Lung (tissue), 12 donors: ENCODE measurements around the gene OR2C1. TPM values are rescaled to one million over a fixed set of nuclear protein-coding genes. Genes with fewer than 3 reads are reported as not detected.

Experiments
- ATAC-seq: fragments of 200-7000 bp; cut with Tn5 transposase; one replicate; pipeline ENCODE4 v1.9.1; 2020; ENCODE audit warnings: moderate number of reproducible peaks; ENCODE audit not compliant: insufficient read depth, low FRiP score
- DNase-seq, 3 donors: peaks; one replicate each; pipeline ENCODE4 v3.0.0-alpha.2; 2013 to 2017
- H3K27ac ChIP-seq, 2 donors: one replicate each; pipeline ENCODE4 v1.5.1; 2013; ENCODE audit warnings: mild to moderate bottlenecking in 2 of 2, moderate library complexity in 2 of 2, control low read depth in 1 of 2, inconsistent platforms in 1 of 2, low read depth in 1 of 2, low read length in 1 of 2
- H3K27me3 ChIP-seq, 3 donors: one replicate each; pipeline ENCODE4 v1.5.1; 2013; ENCODE audit warnings: low read length in 2 of 3; ENCODE audit not compliant: control insufficient read depth in 3 of 3, insufficient read depth in 3 of 3
- H3K36me3 ChIP-seq, 4 donors: one replicate each; pipeline ENCODE4 v1.5.1; 2013; ENCODE audit warnings: low read length in 4 of 4, mild to moderate bottlenecking in 1 of 4, moderate library complexity in 1 of 4; ENCODE audit not compliant: control insufficient read depth in 4 of 4, insufficient read depth in 4 of 4
- H3K4me1 ChIP-seq, 5 donors: one replicate each; pipeline ENCODE4 v1.5.1; 2013; ENCODE audit warnings: low read length in 5 of 5, mild to moderate bottlenecking in 2 of 5, moderate library complexity in 1 of 5; ENCODE audit not compliant: control insufficient read depth in 5 of 5, insufficient read depth in 5 of 5
- H3K4me3 ChIP-seq: one replicate; pipeline ENCODE4 v1.5.1; 2013; ENCODE audit warnings: mild to moderate bottlenecking, control low read depth, moderate library complexity
- H3K9ac ChIP-seq, 2 donors: one replicate each; pipeline ENCODE4 v1.5.1; 2013; ENCODE audit warnings: low read length in 2 of 2, control low read depth in 1 of 2; ENCODE audit not compliant: insufficient read depth in 1 of 2
- H3K9me3 ChIP-seq, 4 donors: one replicate each; pipeline ENCODE4 v1.5.1; 2013; ENCODE audit warnings: low read length in 3 of 4, mild to moderate bottlenecking in 1 of 4, moderate library complexity in 1 of 4; ENCODE audit not compliant: control insufficient read depth in 4 of 4, insufficient read depth in 3 of 4
- WGBS, 2 donors: extraction: QIAGEN DNeasy Blood & Tissue Kit; methylation state at CpG; one replicate each; pipeline ENCODE4 v1.1.7; 2013; 5-methylcytosine and 5-hydroxymethylcytosine counted together
- polyA plus RNA-seq, 2 donors: library from polyadenylated mRNA; stranded (reverse); fragments of 200-250 nt; gene quantifications; one replicate each; pipeline ENCODE4 v1.2.1, GENCODE V29; 2013
- total RNA-seq, 2 donors: library from RNA; depleted of rRNA in 1 of 2; stranded (reverse); fragments of >200 nt in 1 of 2; gene quantifications; one replicate each; pipeline ENCODE4 v1.2.1, GENCODE V29; 2014 to 2021
- TF ChIP-seq, protein P1 (sequence below): IDR thresholded peaks from 2 replicates; pipeline ENCODE4 v1.5.1; 2012; ENCODE audit warnings: mild to moderate bottlenecking; ENCODE audit errors: control extremely low read depth, extremely low read depth
- donor health status: control.
- donor health status: control.
- donor health status: Bipolar disorder and iron deficiency.
- donor health status: healthy.
- donor health status: DM: yes; HTN: yes; CAD: no.

OR2C1 gene
- total and polyA plus RNA-seq, 4 donors, result 0.05 to 0.51 TPM; not detected in 2

DNA sequence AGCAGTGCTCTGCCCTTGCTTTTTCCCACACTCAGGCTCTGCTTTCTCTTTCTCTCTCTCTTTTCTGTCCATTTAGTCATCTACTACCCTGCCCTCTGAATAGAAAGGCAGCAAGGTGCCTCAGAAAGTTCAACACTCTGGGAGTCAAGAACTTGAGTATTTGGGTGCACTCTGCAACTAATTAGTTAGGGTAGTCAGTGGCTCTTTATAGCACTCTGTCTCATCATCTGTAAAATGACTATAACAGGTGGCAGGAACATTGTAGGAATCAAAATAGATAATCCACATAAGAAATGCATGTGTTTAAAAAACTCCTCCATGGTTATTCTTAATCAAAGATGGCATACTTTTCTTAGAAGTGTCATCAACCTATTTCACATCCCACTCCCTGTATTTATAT, 7.2 kb downstream of the OR2C1 start:
- H3K4me3 ChIP-seq, result no peak overlapping the region
- DNase-seq (no peak), ATAC-seq (no peak)
- no peaks in the 10 kb centered on the region for H3K36me3 ChIP-seq
- no peak overlapping the region for H3K9ac ChIP-seq
- H3K27me3 ChIP-seq, result peaks cover 0 to 5% (median 0%) of the 10 kb centered on the region in 3 donors
- peaks cover 0 to 22% (median 5%) of the 10 kb centered on the region in 4 donors for H3K9me3 ChIP-seq
- peaks cover 0 to 5% (median 0%) of the 10 kb centered on the region in 5 donors for H3K4me1 ChIP-seq
- TF ChIP-seq, protein P1, sequence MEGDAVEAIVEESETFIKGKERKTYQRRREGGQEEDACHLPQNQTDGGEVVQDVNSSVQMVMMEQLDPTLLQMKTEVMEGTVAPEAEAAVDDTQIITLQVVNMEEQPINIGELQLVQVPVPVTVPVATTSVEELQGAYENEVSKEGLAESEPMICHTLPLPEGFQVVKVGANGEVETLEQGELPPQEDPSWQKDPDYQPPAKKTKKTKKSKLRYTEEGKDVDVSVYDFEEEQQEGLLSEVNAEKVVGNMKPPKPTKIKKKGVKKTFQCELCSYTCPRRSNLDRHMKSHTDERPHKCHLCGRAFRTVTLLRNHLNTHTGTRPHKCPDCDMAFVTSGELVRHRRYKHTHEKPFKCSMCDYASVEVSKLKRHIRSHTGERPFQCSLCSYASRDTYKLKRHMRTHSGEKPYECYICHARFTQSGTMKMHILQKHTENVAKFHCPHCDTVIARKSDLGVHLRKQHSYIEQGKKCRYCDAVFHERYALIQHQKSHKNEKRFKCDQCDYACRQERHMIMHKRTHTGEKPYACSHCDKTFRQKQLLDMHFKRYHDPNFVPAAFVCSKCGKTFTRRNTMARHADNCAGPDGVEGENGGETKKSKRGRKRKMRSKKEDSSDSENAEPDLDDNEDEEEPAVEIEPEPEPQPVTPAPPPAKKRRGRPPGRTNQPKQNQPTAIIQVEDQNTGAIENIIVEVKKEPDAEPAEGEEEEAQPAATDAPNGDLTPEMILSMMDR, result no peak
- no peak overlapping the region for H3K27ac ChIP-seq

DNA sequence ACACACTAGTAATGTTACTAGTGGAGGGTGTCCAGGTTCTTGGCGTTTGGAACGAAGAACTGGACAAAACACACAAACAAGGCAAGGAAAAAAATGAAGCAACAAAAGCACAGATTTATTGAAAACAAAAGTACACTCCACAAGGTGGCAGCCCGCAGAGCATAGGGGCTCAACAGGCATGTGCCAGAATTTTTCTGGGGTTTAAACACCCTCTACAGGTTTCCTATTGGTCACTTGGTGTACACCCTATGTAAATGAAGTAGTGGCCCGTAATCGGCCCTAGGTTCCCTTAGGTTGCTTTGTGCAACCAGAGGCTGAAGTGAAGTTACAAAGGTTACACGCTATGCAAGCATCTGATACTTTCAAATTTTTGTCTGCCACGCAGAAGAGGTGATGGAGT, 8.1 kb downstream of the OR2C1 start:
- Histone ChIP-seq H3K27me3 (peaks cover 0 to 5% (median 0%) of the 10 kb centered on the region in 3 donors), H3K4me3 (no peak overlapping the region), H3K9me3 (peaks cover 0 to 24% (median 5%) of the 10 kb centered on the region in 4 donors), H3K9ac (no peak overlapping the region), H3K36me3 (no peaks in the 10 kb centered on the region), H3K4me1 (peaks cover 0 to 5% (median 0%) of the 10 kb centered on the region in 5 donors), H3K27ac (no peak overlapping the region)
- WGBS, 2 donors, result 91 to 99% methylated on average over 7 of the region's 7 CpGs
- DNase-seq (no peak), ATAC-seq (no peak)
- TF ChIP-seq, protein P1, result no peak

DNA sequence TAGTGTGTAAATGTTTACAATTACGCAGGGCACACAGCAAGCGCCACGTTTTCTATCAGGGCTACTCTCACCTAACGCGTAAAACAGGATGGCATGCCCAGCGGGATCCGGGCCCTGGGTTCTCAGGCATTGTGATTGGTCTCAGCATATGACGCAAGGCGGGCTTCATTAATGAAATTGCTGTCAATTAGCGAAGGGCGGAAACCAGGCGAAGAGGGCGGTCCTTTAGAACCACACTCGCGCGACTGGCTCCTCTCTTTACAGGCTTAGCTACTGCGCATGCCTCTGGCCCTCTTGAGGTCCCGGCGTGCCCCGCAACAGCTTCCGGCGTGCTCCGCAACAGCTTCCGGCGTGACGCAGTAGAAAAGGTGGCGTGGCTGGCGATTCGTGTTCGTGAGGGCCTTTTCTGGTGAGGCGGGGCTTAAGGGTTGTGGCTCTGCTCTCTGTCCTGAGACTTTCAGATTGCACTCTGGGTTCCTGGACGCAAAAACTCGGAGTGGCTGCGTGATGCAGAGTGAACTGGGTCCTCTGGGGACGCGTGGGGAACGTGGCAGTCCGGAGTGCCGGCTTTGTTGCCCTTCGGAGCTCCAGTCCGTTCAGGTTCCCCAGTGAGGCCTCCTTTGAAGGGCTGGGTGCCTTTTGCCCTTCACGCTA, 9.2 kb downstream of the OR2C1 start:
- Histone ChIP-seq H3K4me3 (peak overlapping the region; percentile 46), H3K27ac (peak overlapping the region; percentile 89), H3K36me3 (no peaks in the 10 kb centered on the region), H3K27me3 (peaks cover 0 to 5% (median 0%) of the 10 kb centered on the region in 3 donors), H3K9me3 (peaks cover 0 to 24% (median 7%) of the 10 kb centered on the region in 4 donors), H3K9ac (peak overlapping the region in 1 of 2 donors; percentile 60), H3K4me1 (peaks cover 0 to 5% (median 0%) of the 10 kb centered on the region in 5 donors)
- DNase-seq (peak; percentile 92 to 95 (median 93)), ATAC-seq (peak; percentile 87)
- WGBS, 2 donors, result 12 to 16% methylated on average over 42 of the region's 42 CpGs
- TF ChIP-seq, protein P1, result no peak
